AG04450 (cell line): ENCODE measurements around the gene DHRSX. TPM values are rescaled to one million over a fixed set of nuclear protein-coding genes. Genes with fewer than 3 reads are reported as not detected.

Experiments
- CTCF ChIA-PET: fragments of 300-600, 350-600 bp; formaldehyde crosslinking; extraction: SDS; loops from one replicate; lab custom pipeline; 2022; ENCODE audit warnings: antibody characterized with exemption, inconsistent platforms; lab: Charles Lee
- POLR2A ChIA-PET: fragments of 350-600 bp; formaldehyde crosslinking; extraction: SDS; loops from one replicate; lab custom pipeline; 2021; ENCODE audit warnings: antibody characterized with exemption, inconsistent platforms; lab: Yijun Ruan, JAX
- DNase-seq: peaks from one replicate; pipeline ENCODE4 v3.0.0-alpha.2; 2011; ENCODE audit warnings: low read depth, low spot score
- H3K27ac ChIP-seq: one replicate; pipeline ENCODE4 v1.5.1; 2012; ENCODE audit warnings: low read depth, low read length, control low read depth
- H3K27me3 ChIP-seq: one replicate; pipeline ENCODE4 v1.6.0; 2012; ENCODE audit warnings: low read length; ENCODE audit not compliant: control insufficient read depth, insufficient read depth
- H3K4me3 ChIP-seq: 2 replicates; pipeline ENCODE4 v1.5.1; 2011; ENCODE audit warnings: mild to moderate bottlenecking, low read depth, low read length, control low read depth
- H3K9me3 ChIP-seq: 2 replicates; pipeline ENCODE4 v1.5.1; 2012; ENCODE audit warnings: low read length; ENCODE audit not compliant: control insufficient read depth, insufficient read depth
- polyA plus RNA-seq: library from polyadenylated mRNA; depleted of rRNA; stranded (reverse); fragments of >200 nt; gene quantifications from 2 replicates; pipeline ENCODE4 v1.2.3, GENCODE V29; 2011
- TF ChIP-seq, protein P1 (sequence below): IDR thresholded peaks from 2 replicates; pipeline ENCODE4 v1.5.1; 2011; ENCODE audit warnings: low read depth, low read length, control low read depth, inconsistent platforms

DHRSX gene
- polyA plus RNA-seq, 1 experiment = 43.2 TPM

DNA sequence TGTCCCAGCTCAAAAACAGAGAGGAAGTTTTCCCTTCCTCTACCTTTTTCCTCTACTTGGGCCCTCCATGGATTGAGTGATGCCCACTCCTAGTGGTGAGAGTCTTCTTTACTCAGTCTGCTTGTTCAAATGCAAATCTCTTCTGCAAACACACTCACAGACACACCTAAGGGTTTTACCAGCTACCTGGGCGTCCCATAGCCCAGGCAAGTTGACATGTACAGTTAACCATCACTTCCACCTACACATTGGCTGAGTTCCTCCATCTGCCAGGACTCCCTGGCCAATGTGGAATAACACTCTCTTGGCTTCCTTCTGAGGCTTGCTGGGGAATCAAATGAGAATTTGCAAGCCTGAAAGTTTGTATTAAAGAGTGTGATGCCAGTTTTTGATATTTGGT lies 45.7 kb upstream of the DHRSX start:
- CTCF ChIA-PET = no interaction called here
- Histone ChIP-seq H3K4me3 (no peak overlapping the region), H3K27ac (no peak overlapping the region), H3K9me3 (no peaks in the 10 kb centered on the region), H3K27me3 (no peaks in the 10 kb centered on the region)
- POLR2A ChIA-PET = no interaction called here
- no peak for DNase-seq
- TF ChIP-seq, protein P1, sequence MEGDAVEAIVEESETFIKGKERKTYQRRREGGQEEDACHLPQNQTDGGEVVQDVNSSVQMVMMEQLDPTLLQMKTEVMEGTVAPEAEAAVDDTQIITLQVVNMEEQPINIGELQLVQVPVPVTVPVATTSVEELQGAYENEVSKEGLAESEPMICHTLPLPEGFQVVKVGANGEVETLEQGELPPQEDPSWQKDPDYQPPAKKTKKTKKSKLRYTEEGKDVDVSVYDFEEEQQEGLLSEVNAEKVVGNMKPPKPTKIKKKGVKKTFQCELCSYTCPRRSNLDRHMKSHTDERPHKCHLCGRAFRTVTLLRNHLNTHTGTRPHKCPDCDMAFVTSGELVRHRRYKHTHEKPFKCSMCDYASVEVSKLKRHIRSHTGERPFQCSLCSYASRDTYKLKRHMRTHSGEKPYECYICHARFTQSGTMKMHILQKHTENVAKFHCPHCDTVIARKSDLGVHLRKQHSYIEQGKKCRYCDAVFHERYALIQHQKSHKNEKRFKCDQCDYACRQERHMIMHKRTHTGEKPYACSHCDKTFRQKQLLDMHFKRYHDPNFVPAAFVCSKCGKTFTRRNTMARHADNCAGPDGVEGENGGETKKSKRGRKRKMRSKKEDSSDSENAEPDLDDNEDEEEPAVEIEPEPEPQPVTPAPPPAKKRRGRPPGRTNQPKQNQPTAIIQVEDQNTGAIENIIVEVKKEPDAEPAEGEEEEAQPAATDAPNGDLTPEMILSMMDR = no peak

DNA sequence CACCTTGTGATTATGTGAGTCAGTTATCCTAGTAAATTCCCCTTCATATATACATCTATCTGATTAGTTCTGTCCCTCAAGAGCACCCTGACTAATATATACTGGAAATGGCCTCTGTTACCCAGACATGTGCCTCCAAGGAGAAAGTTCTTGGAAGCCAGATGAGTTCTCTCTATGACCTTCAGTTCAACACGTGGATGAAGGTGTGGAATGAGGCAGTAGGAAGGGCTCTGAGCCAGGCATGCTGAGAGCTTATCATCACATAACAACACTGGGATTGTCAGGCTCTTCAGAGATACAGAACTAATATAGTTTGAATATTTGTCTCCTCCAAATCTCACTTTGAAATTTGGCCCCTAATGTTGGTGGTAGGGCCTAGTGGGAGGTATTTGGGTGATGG lies 44.4 kb upstream of the DHRSX start:
- DNase-seq = no peak
- ChIA-PET POLR2A (no interaction called here), CTCF (no interaction called here)
- Histone ChIP-seq H3K4me3 (no peak overlapping the region), H3K27ac (no peak overlapping the region), H3K9me3 (no peaks in the 10 kb centered on the region), H3K27me3 (no peaks in the 10 kb centered on the region)
- TF ChIP-seq, protein P1 = no peak

DNA sequence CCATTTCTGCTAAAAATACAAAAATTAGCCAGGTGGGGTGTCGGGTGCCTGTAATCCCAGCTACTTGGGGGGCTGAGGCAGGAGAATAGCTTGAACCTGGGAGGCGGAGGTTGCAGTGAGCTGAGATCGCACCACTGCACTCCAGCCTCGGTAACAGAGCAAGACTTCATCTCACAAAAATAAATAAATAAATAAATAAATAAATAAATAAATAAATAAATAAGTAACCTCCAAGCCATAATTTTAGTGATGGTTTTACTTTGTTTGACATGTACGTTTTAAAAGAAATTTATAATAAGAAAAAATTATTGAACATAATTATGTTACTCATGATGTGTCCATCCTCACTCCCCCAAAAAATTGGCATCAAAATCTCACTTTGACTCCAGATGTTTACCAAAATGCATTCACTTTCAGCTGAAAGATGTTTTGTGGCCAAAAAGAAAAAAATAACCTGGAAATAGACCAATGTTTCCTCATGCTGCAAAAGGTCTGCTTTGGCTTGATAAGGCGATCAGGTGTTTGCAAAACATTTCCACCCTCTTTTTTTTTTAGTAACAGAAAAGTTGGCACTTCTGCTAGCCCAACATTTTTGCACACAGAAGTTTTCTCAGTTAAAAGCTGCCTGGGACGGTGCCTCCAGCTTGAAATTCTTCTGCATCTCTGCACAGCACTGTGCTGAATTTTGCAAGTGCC lies 42.2 kb upstream of the DHRSX start:
- no peak for DNase-seq
- CTCF ChIA-PET = no interaction called here
- POLR2A ChIA-PET = no interaction called here

DNA sequence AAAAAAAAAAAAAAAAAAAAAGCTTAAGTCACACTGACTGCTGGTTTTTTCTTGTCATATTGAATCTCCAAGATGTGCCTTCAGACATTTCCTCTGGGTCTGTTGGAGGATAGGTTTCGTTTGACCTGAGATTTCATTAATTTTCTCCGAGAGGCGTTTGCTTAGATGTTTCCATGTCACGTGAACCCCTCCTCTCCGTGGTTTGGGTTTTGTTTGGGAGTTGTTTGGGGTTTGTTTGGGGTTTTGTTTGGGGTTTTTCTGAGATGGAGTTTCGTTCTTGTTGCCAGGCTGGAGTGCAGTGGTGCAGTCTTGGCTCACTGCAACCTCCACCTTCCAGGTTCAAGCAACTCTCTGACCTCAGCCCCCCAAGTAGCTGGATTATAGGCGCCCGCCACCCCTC lies 40.8 kb upstream of the DHRSX start:
- H3K27ac ChIP-seq = no peak overlapping the region
- no peak for DNase-seq
- H3K9me3 ChIP-seq = no peaks in the 10 kb centered on the region
- no peak overlapping the region for H3K4me3 ChIP-seq
- ChIA-PET POLR2A (no interaction called here), CTCF (no interaction called here)
- H3K27me3 ChIP-seq = no peaks in the 10 kb centered on the region
- TF ChIP-seq, protein P1 = no peak

More for the DNA sequence above, 42.2 kb upstream of the DHRSX start:
- H3K27me3 ChIP-seq = no peaks in the 10 kb centered on the region
- H3K4me3 ChIP-seq = no peak overlapping the region
- no peaks in the 10 kb centered on the region for H3K9me3 ChIP-seq
- H3K27ac ChIP-seq = no peak overlapping the region
- TF ChIP-seq, protein P1 = no peak

DNA sequence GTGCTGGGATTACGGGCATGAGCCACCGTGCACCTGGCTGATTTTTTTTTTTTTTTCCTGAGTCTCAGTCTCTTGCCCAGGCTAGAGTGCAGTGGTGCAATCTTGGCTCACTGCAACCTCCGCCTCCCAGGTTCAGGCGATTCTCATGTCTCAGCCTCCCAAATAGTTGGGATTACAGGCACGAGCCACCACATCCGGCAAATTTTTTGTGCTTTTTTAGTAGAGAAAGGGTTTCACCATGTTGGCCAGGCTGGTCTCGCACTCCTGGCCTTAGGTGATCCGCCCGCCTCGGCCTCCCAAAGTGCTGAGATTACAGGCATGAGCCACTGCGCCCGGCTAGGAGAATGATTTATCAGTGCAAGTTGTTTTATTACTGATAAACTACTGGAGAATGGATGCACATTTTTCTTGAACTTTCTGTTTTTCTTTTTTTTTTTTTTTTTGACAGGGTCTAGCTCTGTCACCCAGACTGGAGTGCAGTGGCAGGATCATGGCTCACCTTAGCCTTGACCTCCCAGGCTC lies 39.7 kb upstream of the DHRSX start:
- Histone ChIP-seq H3K9me3 (no peaks in the 10 kb centered on the region), H3K27me3 (no peaks in the 10 kb centered on the region), H3K4me3 (no peak overlapping the region), H3K27ac (no peak overlapping the region)
- ChIA-PET CTCF (no interaction called here), POLR2A (no interaction called here)
- no peak for DNase-seq
- TF ChIP-seq, protein P1 = no peak
